Stimulated activated CD8-positive, alpha-beta memory T cell treated with anti-CD3 and anti-CD28 coated beads, Interleukin-4, amount 100 ng/mL, for 1 hour (primary cell): Measurements from ENCODE around the gene VARS1.
A peak's percentile ranks its signal among the peaks of the same experiment; 100 is the strongest.
"Not testable (repeated sequence)": the region's sequence is repeated elsewhere in the genome, so short reads cannot be mapped to it uniquely, and the experiment has no call there.

Source experiments
- DNase-seq, 2 donors: peaks; one replicate each; pipeline ENCODE4 v3.0.0-alpha.2; 2020; ENCODE audit warnings: low read depth in 2 of 2, low spot score in 1 of 2

The VARS1 gene

DNA sequence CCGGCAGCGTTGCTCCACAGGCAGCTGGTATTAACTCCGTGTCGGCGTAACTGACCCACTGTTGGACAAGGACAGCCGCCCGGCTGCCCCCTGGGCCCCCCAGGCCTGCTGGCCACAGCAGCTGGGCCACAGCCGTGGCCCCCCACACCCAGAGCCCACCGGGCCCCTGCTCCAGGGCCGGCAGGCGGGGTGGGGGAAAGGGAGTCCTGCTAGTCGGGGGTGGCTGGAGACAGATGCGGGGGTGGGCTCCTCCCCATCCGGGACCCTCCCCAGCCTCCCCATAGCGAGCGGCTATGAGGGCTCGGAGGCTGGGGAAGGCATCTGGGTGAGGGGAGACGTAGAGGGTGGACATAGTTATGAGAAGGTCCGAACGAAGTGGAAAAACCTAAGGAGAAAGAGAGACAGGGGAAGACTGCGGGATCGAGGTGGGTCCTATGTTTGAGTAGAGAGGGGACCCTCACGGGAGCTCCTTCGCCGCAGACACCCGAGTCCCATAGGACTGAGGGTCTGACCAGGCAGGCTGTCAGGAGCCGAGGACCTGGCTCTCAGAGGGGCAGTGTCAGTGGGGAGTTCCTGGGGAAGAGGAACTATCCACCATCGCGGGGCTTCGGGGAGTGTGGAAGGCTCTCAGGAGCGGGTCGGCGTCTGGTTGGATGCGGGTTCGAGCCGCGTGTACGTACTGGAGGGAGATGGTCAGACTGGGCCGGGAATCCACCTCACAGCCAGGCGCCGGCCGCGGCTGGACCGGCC lies 511 bp downstream of the VARS1 start:
- DNase-seq: no peak

DNA sequence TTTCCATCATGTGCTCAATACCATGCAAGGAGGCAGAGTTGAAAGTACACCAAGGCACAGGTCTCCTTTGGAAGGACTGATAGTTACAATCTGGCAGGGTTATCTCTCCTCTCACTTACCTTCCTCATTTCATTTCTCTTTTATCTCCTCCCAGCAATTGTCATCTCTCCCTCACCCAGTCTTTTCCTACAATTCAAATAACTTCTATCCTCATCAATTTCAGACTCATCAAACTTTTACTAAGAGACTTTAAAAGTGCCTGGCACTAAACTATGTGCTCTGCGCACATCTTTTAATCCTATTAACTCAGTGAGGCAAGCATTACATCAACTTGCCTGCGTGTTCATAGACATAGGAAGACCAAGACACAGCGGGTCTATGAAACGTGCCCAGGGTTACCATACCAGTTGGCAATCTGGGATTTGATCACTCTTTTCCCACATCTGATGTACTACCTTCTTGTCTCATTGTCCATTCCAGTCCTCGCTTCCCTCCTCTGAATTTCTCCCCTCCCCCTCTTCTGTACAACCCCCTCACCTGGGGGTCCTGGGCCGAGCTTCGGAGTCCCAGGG lies 1.2 kb downstream of the VARS1 start:
- no peak for DNase-seq

DNA sequence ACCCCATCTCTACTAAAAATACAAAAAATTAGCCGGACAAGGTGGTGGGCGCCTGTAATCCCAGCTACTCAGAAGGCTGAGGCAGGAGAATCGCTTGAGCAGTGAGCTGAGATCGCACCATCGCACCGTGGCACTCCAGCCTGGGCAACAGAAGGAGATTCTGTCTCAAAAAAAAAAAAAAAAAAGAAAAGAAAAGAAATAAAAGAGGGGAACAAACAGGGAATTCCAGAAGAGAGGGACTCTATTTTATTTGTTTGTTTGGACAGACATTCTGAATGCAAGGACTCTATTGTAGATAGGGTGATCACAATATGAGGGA lies 1.7 kb downstream of the VARS1 start:
- DNase-seq: not testable (repeated sequence)

DNA sequence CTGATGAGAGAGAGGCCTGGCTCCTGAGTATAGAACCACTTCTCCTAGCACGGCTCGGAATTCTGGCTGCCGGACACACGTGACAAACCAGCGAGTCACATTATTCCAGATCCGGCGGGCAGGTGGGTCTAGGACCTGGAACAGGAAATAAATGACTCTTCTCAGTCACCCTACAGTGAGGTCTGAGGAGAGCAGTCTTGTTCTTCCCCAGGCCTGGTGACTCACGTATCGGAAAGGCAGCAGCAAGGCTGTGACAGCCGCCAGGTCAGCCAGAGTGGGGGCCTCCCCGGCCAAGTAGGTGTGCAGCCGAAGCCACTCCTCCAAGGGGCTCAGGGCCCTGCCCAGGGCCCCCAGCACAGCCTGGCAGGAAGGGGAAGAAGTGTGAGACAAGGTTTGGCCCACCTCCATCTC lies 2.8 kb downstream of the VARS1 start:
- no peak for DNase-seq

DNA sequence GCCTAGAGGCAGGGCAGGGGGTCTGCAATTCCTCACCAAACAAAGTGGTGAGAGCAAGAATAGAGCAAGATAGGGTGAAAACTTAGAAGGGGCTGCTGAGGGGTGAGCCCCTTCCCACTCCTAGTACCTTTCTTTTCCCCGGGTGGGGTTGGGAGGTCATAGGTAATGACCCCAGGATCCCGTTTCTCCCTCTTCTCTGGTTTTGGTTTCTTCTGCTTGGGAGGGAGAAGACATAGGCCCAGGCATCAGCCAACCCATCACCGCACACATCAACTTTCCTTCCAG lies 3.5 kb downstream of the VARS1 start:
- DNase-seq: no peak

DNA sequence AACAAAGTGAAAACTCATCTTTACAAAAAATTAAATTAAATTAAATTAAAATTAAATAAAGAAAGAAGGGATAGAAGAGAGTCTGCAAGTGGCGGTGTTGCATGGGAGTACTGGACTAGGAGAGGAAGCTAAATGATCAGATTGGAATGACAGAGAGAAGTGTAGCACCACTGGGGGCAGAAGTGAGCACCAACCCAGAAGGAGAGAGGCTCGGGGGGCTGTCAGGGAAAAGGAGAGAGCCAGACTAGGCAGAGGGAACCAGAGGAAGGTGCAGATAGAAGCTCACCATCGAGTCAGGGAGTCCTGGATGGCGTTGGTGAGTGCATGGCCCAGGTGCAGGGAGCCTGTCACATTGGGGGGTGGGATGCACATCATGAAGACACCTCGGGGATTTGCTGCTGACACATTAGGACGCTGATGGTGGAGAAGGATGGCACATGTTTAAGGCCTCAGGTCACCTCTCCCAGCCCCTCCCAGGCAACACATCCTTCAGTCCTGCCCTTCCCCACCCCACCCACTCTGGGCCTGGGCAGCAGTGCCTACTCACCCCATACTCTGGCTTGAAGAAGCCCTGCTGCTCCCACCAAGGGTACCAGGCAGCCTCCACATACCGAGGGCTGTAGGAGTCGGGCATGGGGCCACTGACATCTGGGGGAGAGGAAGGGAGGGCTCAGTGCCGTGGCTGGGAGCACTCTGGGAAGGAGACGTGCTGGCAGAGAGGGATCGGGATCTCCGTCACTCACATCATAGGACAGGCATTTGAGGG lies 4.0 kb downstream of the VARS1 start:
- DNase-seq: no peak

DNA sequence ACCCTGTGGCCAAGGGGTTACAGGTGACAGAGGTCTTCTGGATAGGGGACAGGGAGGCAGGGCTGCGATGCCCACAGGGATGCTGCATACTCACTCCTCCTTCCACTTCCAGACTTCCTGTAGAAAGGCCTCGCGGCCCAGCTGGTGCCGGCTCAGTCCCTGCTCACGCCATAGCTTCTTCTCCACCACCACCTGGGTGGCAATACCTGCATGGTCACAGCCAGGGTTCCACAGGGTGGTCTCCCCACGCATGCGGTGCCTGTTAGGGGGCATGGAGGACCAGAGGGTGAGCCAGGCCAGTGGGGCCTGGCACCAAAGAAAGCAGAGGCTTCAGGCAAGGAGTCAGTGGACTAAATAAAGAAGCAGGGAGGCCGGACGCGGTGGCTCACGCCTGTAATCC lies 10.1 kb downstream of the VARS1 start:
- DNase-seq: no peak

DNA sequence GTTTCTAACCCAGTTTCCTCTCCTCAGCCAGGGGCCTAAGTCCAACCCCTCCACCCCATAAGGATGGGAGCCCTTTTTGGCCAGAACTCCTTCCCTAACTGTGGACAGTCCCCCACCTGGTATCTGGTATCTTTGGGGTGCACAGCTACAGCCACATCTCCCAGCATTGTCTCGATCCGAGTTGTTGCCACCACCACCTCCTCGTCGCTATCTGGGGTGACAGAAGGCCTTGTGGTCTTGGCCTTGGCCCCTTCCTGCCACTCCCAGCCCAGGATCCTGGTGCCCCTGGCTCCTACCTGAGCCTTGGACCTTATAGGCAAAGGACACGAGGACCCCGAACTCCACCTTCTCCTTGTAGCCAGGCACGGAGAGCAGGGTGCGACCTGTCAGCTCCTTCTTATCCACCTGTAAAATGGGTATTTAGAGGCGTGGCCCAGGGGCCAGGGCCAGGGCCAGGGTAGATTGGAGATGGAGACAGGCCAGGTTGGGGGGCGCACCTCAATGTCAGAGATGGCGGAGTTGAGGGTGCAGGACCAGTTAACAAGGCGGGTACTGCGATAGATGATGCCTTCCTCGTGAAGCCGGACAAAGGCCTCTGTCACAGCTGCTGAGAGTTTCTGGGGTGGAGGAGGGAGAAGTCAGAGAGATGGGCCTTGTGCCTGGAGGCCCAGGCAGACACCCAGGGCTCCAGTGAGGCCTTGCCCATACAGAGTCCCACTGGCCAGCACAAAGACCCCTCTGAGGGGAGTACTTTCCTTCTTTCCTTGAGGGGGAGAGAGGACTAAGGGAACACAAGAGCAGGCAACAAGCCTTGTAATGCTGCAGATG lies 11.2 kb downstream of the VARS1 start:
- DNase-seq: no peak

DNA sequence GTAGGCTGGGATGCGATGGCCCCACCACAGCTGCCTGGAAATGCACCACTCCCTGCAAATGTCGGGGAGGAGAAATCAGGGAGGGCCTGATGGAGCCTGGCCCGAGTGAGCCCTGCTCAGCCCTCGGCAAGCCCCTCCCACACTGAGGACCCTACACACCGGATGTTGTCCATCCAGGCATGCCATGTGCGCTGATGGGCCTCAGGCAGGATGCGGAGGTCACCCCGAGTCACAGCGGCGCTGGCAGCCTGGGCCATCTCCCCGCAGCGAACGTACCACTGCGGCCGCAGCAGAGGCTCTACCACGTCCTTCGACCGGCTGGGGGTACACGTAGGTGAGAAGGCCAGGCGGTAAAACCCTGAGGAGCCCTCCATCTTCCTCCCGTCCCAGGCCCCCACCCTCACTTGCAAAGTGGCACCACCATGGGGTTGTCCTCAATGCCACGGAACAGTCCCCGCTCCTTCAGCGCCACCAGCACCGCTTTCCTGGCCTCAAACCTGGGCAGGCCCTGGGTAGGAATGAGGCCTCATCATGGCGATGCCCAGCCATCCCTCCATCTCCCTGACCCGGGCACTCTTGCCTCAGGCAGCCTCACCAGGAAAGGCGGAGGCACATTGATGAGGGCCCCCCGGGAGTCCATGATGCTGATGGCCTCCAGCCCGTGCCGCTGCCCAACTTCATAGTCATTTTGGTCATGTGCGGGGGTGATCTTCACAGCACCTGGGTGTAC lies 13.3 kb downstream of the VARS1 start:
- DNase-seq: no peak

DNA sequence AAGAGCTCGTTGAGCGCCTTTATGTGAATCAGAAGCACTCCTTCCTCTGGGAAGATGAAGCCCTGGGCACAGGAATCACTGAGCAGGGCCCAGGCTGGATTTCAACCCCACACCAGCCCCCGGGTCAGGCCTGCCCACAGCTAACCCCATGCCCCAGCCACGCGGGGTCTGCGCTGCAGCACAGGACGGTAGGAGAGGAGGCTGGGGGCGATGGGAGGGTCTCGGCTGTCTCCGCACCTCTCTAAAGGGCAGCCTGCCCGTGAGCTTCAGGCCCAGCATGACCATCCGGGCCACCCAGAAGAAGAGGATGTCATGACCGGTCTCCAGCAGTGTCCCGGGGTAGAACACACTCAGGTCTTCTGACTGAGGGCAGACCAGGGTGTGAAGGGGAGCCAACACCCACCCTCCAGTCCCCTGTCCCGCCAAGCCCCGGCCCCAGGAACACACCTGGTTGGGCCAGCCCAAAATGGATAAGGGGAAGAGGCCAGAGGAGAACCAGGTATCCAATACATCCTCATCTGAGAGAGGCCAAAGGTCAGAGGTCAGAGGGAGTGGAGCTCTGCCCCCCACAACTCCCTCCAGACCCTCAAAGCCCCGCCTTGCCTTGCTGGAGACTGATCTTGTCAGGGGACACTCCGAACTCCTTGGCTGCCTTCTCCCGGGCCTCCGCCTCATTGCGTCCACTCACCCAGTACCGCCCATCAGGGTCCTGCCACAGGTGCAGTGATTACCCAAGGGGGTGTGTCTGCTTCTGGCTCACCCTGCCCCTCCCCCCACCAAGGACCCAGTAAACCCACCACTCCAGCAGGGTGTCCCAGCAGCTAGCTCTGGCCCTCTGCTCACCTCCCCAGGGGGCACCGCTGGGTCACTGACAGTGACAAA lies 14.1 kb downstream of the VARS1 start:
- no peak for DNase-seq

DNA sequence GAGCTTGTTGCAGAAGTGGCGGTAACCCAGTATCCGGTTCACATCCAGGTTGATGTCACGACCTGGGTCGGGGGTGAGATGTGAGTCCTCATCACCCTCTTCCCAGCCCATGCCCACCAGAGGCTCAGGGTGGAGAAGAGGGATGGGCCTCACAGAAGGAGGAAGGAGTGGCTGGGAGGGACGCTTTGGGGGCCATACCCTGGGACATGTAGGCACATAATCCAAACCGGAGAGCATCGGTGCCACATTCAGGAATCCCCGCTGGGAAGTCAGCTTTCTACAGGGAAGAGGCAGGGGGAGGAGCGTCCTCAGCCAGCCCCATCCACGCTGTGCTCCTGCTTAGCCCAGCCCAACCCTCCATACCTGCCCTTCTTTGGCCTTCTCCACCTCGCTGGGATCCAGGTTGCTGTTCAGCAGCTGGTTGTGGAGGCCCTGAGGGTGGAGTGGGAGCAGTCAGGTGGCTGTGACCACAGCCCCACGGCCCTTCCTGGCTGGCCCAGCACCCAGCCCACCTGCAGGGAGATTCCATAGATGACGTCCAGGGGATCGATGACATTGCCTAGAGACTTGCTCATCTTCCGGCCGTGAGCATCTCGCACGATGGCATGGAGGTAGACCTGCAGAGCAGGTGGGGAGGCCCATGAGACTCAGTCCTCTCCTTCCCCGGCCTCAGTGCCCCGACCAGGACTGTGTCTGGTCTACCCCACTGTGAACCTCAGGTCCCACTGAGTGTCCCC lies 14.9 kb downstream of the VARS1 start:
- DNase-seq: no peak

DNA sequence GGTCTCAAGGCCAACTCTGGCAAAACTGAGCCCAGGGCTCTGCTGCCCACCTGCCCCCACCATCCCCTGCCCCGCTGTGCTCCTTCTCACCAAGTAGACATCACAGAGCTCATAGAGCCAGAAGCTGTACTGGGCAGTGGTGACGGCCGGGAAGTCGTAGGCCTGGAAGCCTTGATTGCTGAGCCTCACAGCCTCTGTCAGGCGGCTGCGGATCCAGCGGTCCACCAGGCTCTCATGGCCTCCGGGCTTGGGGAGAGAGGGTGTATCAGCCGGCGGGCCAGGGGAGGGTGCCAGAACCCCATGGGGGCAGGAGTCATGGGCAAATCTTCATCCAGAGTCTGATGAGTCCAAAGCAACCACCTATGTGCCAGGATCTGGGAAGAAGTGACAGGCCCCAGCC lies 15.6 kb downstream of the VARS1 start:
- no peak for DNase-seq

DNA sequence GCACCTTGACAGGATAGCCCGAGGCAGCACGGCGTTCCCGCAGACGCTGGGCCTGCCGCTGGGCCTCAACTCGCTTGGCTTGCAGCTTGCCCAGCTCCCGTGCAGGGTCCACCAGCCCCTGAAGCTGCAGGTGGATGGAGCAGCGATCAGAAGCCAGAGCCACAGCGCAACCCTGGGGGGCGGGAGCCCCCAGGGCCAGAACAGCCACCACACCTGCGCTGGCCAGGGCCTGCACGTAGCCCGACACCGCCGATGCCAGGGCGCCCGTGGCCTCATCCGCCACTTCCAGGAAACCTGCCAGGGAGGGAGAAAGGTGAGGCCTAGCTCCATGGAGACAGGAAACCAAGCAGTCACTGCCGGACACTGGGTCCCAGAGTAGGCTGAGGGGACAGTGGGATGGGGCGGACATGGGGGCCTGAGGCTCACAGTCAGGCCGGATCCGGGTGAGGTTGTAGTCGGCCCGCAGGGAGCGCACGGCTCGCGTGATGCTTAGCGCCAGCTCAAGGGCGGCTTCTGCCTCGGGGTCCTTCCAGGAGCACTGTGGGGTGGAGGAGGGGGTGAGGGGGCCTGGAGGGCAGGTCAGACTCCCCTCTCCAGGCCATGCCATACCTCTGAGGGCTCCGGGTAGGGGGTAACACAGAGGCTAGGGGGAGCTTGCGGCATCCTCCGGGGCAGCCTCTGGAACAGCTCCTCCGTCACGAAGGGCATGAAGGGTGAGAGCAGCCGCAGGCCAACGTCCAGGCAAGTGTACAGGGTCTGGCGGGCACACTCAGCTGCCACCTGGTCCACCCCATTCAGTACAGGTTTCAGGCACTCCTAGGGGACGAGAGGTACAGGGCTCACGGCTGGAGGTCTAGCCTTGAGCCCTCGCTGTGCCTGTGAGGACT lies 16.3 kb downstream of the VARS1 start:
- no peak for DNase-seq

DNA sequence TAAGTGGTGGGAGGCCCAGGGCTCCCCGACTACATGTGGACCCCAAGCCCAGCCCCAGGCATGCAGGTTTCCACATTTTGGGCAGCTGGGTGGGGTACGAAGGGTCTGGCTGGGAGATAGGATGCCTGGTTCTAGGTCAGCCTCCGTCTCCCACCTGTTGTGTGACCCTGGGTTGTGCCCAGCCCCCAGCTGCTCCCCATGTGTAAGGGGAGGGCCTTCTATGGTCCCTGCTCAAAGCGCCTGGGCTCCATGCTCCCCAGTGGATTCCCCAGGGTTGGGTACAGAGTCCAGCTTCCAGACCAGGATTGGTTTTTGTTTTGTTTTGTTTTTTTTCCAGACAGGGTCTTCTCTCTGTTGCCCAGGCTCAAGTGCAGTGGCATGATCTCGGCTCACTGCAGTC lies 17.4 kb downstream of the VARS1 start:
- DNase-seq: no peak

DNA sequence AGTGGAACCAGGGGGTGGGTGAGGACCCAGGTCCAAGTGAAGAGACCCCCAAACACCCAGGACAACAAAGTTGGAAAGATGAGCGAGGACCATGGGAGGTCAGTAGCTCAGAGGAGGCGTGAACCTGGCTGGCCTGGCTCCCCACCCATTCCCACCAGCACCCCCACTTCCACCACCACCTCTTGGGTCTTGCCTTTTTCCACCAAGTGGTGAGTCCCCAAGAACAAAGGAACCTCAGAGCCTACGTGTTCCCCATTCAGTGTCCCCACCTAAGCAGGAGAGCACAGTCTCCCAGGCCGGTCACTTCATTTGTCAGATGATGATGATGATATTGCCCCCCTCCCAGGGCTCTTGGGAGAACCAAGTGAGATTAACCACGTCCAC lies 17.9 kb downstream of the VARS1 start:
- no peak for DNase-seq

DNA sequence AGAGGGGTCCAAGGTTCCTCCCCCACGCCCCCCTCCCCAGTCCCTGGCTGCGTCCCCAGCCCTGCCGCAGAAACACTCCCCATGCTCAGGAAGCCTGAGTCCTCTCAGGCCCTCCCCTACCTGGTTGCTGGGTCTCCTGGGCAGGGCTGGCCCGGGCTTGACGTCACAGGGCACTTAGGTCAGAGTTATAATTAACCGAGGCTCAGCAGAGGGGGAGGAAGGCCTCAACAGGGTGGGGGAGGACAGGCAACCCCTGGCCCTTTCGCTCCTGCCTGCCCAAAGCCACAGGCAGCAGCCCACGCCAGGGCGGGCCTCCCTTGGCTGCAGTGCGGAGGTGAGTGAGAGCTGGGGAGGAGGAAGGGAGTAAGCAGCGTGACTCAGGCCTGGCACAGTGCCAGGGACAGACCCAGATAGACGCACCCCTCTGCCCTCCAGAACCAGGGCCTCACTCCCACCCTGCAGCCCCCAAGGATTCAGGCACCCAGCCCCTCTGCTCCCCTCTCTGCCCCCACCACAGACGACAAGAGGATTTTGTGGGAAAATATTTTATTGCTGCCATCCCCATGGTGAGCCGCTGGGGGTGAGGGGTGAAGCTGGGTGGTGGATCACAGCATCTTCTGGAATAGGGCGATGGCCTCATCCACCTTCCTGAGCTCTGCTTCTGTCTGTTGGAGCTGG lies 18.4 kb downstream of the VARS1 start, which contains the start of gene VWA7:
Gene VWA7, minus strand, starts transcription at position 340 of the 678 bp plus-strand sequence. CDS start 549 bp downstream, outside the sequence.
- DNase-seq: peak in 1 of 2 donors; percentile 31

DNA sequence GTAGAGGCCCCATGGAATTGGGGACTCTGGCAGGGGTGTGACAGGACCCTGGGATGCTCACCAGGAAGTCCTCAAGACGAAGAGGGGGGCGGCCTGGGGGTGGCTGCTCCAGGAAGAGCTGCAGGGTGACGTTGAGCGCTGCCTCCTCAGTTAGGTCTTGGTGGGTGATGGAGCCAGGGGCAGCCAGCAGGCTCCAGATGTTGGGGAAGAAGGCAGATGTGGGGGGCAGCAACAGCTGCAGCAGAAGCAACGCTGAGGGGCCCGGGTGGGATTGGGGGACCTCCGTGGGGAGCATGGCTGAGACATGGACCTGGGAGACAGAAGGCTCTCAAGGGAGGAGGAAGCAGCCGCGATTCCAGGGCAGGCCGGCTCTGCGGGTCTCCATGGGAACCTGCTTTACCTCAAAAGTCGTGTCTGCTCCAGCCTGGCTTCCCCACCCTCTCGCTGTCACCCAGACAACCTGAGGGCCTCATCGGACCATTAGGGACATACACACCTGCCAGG lies 19.0 kb downstream of the VARS1 start:
- no peak for DNase-seq
